ENCODE measurements around the gene C1QTNF9. TPM values are rescaled to one million over a fixed set of nuclear protein-coding genes. Genes with fewer than 3 reads are reported as not detected.

The C1QTNF9 gene
- total and polyA plus RNA-seq, 9 of the 15 experiments (the other 6 are each of a cell fraction or from before 2014, with no cell fraction given), result not detected

DNA sequence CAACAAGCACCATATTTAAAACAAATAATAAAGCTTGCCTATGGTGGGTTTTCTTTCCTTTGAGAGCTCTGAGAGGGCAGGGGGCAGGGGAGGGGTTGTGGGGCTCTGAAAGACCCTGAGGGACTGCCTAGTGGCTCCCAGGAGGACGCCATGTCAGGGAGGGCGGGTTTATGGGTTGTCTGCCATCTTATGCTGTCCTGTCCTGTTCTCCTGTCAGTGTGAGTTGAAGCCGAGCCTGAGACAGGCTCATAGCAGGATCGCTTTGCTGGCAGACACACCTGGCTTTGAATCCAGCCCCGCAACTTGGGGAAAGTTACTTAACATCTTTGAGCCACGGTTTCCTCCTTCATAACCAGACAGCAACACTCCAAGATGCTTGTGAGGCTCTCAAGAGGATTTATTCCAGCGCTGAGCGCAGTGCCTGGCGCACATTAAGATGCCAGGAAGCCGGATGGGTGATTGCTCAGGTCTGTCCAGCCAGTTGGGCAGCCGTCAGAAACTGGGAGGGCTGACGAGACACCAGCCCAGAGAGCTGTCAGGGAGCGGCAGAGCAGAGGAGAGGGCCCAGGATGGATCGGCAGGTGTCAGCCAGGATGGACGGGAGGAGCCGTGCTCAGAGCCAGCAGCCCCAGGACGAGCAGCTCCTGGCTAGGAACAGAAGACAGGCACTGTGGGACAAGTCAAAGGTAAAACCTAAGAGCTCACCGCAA is 36.8 kb upstream of the C1QTNF9 start:
- Histone ChIP-seq H3K9ac (ENCODE audit: insufficient read depth in 1 of 2, low read depth in 2 of 2, low read length in 2 of 2) (no peak overlapping the region), H3K4me3 (no peak overlapping the region), H3K36me3 (ENCODE audit: control insufficient read depth, insufficient read depth, low read length) (no peaks in the 10 kb centered on the region), H3K79me2 (ENCODE audit: control insufficient read depth, insufficient read depth, low read length) (no peaks in the 10 kb centered on the region), H3K4me1 (replicated peaks in 1 of 2; ENCODE audit: control insufficient read depth in 2 of 2, insufficient read depth in 2 of 2, low read length in 2 of 2) (no peaks in the 10 kb centered on the region), H3K4me2 (ENCODE audit: insufficient read depth, low read length) (no peak overlapping the region), H3K27ac (ENCODE audit: extremely low read depth, low read depth, low read length) (no peak overlapping the region), H3K9me1 (ENCODE audit: control insufficient read depth, insufficient read depth, low read length) (no peaks in the 10 kb centered on the region), H3K9me3 (replicated peaks; ENCODE audit: control insufficient read depth, insufficient read depth, low read depth, low read length) (no peaks in the 10 kb centered on the region), H3K27me3 (ENCODE audit: control insufficient read depth in 2 of 2, insufficient read depth in 2 of 2, low read length in 2 of 2) (peaks cover 2 to 7% of the 10 kb centered on the region in 2 experiments; a peak in 4 of 5 replicates), H2AFZ (ENCODE audit: low read depth, low read length) (no peak overlapping the region), H4K20me1 (replicated peaks; ENCODE audit: control insufficient read depth, insufficient read depth, low read length) (no peaks in the 10 kb centered on the region)
- 3% methylated on average over 7 of the region's 18 CpGs for WGBS (ENCODE audit: insufficient coverage, low coverage, missing lambda C conversion rate)
- ATAC-seq (no peak), DNase-seq (ENCODE audit: extremely low read depth in 1 of 4, low spot score in 3 of 4) (no peak), FAIRE-seq (no peak)
- TF ChIP-seq ZNF583 (CRISPR knock-in tag; IDR thresholded peaks at IDR 0.05) (no peak), ILK (tag; IDR thresholded peaks at IDR 0.05; ENCODE audit: borderline replicate concordance, low read depth) (no peak), STAT5A (IDR thresholded peaks at IDR 0.05; ENCODE audit: borderline replicate concordance, low read length) (no peak), TAL1 (IDR thresholded peaks at IDR 0.05) (no peak), ZKSCAN3 (CRISPR knock-in tag; IDR thresholded peaks at IDR 0.05) (no peak), PHTF2 (CRISPR knock-in tag; IDR thresholded peaks at IDR 0.05) (no peak), SIN3A (IDR thresholded peaks at IDR 0.05; ENCODE audit: borderline replicate concordance in 2 of 2, control insufficient read depth in 1 of 2, low read depth in 2 of 2, low read length in 2 of 2) (no peak)
- TF ChIP-seq, protein P1, sequence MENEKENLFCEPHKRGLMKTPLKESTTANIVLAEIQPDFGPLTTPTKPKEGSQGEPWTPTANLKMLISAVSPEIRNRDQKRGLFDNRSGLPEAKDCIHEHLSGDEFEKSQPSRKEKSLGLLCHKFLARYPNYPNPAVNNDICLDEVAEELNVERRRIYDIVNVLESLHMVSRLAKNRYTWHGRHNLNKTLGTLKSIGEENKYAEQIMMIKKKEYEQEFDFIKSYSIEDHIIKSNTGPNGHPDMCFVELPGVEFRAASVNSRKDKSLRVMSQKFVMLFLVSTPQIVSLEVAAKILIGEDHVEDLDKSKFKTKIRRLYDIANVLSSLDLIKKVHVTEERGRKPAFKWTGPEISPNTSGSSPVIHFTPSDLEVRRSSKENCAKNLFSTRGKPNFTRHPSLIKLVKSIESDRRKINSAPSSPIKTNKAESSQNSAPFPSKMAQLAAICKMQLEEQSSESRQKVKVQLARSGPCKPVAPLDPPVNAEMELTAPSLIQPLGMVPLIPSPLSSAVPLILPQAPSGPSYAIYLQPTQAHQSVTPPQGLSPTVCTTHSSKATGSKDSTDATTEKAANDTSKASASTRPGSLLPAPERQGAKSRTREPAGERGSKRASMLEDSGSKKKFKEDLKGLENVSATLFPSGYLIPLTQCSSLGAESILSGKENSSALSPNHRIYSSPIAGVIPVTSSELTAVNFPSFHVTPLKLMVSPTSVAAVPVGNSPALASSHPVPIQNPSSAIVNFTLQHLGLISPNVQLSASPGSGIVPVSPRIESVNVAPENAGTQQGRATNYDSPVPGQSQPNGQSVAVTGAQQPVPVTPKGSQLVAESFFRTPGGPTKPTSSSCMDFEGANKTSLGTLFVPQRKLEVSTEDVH (IDR thresholded peaks at IDR 0.05; ENCODE audit: low read depth, partially characterized antibody), result no peak
- TF ChIP-seq, protein P2, sequence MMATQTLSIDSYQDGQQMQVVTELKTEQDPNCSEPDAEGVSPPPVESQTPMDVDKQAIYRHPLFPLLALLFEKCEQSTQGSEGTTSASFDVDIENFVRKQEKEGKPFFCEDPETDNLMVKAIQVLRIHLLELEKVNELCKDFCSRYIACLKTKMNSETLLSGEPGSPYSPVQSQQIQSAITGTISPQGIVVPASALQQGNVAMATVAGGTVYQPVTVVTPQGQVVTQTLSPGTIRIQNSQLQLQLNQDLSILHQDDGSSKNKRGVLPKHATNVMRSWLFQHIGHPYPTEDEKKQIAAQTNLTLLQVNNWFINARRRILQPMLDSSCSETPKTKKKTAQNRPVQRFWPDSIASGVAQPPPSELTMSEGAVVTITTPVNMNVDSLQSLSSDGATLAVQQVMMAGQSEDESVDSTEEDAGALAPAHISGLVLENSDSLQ (IDR thresholded peaks at IDR 0.05), result no peak
- TF ChIP-seq, protein P3, sequence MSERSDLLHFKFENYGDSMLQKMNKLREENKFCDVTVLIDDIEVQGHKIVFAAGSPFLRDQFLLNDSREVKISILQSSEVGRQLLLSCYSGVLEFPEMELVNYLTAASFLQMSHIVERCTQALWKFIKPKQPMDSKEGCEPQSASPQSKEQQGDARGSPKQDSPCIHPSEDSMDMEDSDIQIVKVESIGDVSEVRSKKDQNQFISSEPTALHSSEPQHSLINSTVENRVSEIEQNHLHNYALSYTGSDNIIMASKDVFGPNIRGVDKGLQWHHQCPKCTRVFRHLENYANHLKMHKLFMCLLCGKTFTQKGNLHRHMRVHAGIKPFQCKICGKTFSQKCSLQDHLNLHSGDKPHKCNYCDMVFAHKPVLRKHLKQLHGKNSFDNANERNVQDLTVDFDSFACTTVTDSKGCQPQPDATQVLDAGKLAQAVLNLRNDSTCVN (CRISPR knock-in tag; IDR thresholded peaks at IDR 0.05), result no peak
- TF ChIP-seq, protein P4, sequence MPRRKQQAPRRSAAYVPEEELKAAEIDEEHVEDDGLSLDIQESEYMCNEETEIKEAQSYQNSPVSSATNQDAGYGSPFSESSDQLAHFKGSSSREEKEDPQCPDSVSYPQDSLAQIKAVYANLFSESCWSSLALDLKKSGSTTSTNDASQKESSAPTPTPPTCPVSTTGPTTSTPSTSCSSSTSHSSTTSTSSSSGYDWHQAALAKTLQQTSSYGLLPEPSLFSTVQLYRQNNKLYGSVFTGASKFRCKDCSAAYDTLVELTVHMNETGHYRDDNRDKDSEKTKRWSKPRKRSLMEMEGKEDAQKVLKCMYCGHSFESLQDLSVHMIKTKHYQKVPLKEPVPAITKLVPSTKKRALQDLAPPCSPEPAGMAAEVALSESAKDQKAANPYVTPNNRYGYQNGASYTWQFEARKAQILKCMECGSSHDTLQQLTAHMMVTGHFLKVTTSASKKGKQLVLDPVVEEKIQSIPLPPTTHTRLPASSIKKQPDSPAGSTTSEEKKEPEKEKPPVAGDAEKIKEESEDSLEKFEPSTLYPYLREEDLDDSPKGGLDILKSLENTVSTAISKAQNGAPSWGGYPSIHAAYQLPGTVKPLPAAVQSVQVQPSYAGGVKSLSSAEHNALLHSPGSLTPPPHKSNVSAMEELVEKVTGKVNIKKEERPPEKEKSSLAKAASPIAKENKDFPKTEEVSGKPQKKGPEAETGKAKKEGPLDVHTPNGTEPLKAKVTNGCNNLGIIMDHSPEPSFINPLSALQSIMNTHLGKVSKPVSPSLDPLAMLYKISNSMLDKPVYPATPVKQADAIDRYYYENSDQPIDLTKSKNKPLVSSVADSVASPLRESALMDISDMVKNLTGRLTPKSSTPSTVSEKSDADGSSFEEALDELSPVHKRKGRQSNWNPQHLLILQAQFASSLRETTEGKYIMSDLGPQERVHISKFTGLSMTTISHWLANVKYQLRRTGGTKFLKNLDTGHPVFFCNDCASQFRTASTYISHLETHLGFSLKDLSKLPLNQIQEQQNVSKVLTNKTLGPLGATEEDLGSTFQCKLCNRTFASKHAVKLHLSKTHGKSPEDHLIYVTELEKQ (CRISPR knock-in tag; IDR thresholded peaks at IDR 0.05), result no peak
- in situ Hi-C loops (cut with MboI), result no loop called here
- no TSS peak for BruUV-seq (replicated peaks)
- POLR2A ChIA-PET, result interaction anchor here (0.8 kb wide), 1 partner anchor 9 kb away, joined by 3 read pairs; no protein-coding TSS in a partner anchor
- CTCF ChIA-PET (ENCODE audit: low intra/inter-chr PET ratio), result no interaction called here
- intact Hi-C loops (cut with micrococcal nuclease), result no loop called here
